GM18511 (cell line): ENCODE measurements around the gene GORASP1.

ENCODE experiments used
- ATAC-seq: cut with Tn5 transposase; IDR thresholded peaks from one replicate; pipeline ENCODE4 v1.9.1; 2021; ENCODE audit warnings: mild to moderate bottlenecking, moderate library complexity; ENCODE audit not compliant: unreplicated experiment

The GORASP1 gene

DNA sequence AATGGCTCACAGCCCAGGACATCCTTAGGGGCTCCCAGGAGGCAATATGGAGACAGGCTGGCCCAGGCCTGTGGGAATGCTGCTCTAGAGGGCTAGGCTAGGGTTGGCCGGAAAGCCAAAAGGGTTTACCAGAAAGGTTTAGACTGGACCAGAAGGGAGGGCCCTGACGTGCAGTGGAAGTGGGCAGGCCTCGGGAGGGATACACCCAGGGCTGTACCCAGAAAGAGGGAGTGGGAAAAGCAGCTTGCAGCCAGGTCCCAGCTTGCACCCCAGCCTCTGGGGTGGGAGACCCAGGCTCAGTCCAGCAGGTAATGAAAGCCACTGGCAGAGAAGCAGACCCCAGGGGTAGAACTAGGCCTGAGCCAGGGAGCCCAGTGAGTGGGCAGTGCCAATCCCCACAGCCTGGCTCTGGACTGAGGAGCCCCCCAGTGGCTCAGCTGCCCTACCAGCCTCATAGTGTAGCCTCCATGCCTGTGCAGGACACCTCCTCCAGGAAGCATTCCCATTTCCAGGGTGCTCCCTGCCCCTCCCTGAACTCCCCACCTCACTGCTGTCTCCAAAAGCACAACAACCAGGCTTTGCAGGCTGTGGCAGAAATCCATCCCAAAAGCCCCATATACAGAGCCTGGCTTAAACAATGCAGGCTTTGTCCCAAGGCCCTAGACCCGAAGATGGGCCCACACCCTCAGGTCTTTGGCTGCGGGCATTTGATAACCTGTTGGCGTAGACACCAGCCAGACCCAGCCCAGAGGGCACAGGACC, 3.5 kb downstream of the GORASP1 start:
- no peak for ATAC-seq

DNA sequence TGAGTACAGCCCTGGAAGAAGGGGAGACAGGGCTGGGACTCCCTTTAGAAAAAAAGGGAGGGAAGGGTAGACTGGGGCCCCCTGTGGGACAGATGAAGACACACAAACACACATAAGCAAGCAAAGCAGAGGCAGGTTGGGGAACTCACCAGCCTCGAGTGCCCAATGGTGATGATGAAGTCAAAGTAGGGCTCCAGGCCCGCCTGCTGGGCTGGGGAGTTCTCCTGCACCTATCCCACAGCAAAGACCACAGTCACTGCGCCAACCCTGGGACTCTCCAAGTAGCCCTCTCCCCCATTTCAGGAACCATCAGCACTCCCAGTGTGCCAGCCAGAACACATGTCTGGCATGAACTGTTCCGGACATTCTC, 4.1 kb downstream of the GORASP1 start:
- no peak for ATAC-seq

DNA sequence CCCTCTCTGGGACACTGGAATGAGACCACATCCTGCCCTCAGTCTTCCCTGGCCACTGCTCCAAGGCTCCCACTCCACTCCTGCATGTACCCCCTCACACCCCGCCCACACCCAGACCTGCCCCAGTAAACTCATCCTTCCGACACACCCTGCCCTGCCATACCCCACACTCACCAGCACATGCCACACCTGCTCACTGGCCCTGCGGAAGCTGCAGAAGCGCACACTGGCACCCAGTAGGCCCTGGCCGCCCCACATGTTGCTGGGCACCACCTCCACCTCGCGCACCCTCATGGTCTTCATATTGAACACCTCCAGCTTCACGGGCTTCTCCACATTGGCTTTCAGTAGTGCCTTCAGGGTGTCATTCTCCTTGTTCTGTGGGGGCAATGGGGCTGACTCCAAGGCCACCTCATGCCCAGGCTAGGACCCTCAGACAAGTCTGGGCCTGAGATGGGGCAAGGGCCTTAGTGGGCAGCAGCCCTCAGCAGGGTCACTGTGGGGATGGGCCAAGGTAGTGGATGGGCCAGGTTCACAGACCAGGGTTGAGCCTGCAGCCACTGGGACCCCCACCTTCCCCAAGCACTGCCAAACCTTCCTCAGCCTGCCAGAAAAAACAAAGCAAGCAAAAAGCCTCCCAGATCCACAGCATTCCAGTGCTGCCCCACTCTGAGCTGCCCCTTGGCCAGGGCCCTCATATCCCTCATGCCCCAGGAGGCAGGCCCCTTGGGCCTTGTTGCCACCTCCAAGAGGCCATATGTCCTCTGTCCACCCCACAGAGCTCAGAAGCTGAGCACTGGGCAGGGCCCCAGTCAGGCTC, 4.7 kb downstream of the GORASP1 start:
- ATAC-seq: no peak

DNA sequence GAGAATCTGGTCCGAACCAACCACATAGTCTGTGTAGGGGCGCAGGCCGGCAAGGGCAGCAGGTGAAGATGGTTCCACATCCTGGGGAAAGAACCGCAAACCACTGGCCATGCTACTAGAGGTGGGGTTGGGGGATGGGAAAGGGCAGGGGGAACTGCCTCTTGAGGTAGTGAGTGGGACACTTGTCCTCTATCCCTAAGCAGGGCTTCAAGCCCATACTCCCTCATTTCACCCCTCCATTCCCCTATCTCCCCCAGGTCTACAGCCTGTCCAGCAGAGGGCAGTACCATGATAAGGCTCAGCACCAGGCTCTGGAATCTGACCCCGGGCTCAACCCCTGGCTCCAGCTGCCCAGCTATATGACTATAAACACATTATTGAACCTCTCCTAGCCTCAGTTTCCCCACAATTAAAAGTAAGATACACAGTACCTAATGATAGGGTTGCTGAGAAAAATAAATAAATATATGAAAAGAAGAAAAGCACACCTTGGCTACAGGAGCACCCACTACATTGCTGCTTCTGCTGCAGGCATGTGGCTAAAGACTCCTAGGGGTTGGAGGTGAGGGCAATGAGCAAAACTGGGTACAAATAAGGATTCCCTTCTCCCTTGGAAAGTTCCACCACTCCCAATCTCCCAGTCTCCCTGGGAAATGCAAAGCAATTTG, 6.3 kb downstream of the GORASP1 start:
- peak; percentile 79 for ATAC-seq

DNA sequence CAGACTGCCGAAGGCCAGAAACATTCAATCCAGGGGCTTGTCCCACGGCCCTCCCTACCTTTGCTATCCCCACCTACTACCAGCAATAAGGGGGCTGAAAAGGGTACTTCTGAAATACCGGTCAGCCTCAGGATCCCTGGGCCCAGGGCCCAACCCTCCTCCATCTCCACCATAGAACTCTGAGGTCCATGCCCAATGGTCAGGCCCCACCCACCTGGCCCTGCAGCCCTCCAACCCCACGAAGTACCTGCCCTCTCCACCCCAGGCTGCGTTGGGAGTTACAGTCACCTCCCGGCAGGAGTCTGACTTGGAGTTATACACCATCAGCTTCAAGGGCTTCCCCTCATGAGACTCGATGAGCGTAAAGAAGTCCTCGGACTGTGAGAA, 6.9 kb downstream of the GORASP1 start:
- ATAC-seq: no peak

DNA sequence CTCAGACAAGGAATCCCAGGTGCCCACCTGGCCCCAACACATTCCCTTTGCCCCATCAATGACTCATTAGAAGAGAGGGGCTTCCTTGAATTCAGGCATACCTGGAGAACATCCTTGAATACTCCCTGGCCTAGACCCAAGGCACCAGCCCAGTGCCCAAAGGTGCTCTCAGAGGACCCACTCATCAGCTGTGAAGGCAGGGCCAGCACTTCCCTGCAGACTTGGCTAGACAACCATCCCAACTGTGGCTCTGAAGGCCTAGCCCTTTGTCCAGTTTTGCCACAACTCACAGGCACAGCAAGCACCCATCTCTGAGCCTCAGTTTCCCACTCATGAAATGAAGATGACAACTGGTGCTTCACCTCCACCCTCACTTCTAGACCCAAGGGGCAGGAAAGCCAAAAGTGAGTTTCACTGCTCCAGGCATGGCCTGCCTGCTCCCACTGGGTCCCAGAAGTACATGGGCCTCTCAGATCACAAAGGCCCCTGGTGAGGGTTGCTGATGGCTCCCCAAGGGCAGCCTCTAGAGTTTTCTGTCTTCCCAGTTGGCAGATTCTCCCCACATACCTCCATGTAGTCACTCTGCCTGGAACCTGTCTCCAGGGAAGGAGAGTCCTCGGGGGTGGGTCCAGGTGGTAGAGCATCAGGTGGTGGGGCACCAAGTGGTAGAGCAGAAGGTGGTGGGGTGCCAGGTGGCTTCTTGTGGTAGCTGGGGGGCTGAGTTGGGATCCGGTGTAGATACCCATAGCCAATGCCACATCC, 7.5 kb downstream of the GORASP1 start:
- no peak for ATAC-seq

DNA sequence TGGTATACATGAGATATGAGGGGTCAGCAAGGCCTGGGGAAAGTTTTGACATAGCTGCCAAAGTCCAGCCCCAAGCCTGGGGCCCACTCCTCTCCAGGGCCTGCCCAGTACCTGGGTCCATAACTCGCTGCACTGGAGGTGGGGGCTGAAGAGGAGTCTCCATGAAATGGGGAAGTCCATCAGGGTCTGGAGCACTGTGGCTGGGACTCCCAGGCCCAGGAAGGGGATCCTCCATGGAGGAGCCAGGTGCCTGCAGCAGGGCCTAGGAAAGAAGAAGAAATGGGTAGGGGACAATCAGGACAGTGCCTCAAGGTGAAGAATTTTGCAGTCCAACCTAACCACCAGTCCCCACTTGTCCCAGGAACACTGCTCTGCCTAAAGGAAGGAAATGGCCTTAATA, 8.2 kb downstream of the GORASP1 start:
- ATAC-seq: no peak

DNA sequence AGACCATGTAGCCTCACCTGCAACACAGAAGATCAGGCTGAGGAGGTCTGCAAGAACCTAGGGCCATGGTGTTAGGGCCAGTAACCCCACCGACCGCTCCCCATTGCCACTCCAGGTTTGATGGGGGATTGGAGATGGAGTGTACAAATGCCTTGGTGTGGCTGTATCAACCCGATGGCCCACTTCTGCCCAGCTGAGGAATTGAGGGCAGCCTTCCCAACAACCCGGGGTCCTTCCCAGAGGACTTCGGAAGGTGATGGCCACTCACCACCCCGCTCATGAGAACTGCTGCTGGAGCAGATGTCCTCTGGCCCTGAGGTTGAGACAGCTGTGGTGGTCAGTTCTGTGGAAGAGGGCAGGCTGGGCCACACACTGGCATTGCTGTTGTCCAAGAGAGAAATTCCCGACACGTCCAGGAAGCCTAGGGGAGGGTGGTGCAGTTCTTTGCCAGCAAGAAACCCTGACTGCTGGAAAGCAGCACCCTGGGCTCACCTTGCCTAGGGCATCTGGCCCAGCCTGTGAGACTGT, 8.9 kb downstream of the GORASP1 start:
- ATAC-seq: no peak

DNA sequence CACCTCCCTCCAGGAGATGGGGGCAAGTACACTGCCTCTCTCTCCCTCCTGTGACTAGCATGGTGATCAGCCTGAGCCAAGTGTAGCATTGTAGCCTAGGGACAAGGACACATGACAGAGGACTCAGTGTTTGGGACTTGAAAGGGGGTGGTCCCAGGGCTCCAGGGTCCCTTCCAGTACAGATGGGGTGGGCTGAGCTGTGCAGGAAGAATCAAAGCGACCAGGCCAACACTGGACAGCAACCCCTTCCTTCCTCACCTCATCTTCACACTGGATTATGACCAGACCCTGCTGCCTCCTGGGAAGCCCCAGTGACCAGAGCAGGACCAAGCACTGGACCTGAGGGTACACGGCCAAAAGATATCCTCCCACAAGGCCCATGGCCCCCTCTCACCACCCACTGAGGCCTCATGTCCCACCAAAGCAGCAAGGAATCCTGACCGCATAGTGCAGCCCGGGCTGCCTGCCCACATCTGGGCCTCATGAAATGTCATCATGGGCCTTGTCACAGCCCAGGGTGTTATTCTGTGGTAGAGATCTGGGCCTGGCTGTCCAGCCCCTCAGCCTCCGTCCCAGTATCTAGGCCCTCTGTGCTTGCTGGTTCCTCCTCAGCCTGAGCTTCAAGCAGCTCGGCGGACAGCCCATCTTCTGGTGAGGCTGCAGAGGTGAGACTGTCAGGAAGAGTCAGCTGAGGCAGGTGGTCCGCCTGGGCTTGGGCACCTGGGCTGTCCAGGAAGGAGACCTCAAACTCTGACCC, 9.5 kb downstream of the GORASP1 start:
- no peak for ATAC-seq

DNA sequence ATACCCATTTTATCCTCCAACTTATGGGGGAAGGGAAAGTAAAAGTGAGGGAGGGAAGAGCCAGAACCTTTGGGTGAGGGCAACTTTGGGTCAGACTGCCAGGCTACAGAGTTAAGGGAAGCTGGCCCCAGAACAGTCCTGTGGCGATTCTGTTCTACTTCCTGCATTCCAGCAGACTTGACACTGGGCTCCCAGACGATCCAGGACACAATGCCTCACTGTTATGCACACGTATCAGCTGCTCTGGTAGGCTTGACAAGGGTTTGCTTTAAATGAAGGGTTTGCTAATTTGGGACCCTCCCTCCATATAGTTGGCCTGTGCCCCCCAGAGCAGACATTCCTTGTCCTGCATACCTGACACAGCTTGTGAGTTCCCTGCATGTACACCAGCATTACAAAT, 10.7 kb downstream of the GORASP1 start:
- ATAC-seq: no peak

DNA sequence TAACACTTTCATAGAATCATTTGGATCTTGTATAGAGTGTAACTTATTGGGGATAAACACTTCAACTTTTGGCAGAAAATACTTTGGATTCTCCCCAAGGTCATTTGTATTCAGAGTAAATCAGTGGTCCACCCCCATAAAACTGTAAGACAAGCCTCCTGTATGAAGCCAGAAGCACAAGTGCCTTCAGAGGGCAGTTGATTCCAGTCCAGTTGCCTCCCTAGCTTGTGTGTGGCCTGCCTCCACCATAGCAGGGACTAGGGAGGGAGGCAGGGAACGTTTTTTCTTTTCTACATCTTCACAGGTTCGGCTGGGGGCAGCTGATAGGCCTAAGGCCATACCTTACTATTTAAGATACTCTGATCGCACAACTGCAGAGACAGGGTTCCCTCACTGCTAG, 11.6 kb downstream of the GORASP1 start:
- no peak for ATAC-seq

DNA sequence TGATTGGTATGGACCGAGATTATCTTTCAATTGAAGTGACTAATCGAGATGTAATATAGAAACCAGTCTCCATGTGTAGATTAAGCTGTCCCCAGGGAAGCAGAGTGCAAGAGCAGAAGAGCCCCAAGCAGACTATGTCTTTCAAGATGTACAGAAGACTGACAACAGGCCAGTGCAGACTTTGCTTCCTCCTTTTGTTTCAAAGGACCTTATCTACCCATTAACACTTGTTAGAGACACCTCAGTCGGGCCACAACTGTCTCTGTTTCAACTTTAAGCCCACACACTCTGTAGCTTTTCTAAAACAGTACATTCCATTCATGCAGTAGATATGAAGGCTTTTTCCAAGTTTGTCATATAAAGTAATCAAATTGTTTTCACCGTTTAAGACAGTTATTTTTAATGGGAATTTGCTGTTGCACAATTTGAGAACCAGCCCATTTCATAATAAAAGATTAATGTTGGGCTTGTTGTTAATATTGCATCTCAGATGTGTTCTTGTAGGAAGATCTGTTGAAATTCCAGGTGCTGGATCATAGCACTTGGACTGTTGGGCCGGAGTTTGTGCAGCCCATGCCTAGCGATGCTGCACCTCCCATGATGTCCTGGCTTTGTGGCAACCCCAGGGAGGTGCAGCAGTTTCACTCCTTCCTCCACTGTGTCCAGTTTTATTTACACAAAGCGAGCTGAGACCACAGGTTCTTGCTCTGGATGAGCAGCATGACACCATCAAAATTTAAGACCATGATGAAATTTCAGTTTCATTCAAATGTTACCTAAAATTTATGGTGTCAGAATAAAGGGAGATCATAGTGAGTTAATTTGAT, 12.4 kb downstream of the GORASP1 start:
- ATAC-seq: no peak

DNA sequence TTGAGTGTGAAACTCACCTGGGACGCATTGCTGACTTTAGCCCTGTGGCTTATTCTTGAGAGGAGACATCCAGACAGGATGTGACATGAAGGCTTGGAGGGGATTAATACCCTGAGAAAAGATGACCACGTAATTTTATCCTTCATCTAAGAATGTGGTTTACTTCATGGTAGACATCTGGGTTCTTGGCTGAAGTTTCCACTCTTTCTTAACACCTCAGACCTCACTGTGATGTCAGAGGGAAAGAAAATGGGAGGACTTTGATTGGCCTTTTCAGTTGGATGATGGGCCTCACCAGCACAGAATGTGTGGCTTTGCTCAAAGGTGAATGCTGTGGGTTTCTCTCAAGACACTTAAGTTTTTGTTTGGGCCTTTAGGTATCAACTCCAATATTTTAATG, 16.5 kb downstream of the GORASP1 start:
- ATAC-seq: no peak

DNA sequence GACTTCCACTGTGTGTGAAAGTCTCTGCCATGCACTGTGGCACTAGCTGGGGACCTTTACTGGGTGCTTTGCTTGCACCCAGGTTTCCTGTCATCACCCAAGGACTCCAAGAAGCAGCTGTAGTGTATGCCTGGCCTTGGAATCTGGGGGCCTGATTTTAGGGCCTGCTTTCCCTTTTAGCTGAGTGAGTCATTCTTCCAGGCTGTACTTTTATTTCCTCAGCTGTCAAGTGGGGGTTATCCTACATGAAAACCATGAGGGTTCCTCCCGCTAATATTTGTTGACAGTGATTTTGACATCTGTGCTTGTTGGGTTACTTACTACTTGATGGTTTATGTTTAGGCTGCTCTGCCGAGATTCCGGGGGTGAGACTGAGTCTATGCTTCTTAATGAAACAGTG, 18.5 kb downstream of the GORASP1 start:
- no peak for ATAC-seq

DNA sequence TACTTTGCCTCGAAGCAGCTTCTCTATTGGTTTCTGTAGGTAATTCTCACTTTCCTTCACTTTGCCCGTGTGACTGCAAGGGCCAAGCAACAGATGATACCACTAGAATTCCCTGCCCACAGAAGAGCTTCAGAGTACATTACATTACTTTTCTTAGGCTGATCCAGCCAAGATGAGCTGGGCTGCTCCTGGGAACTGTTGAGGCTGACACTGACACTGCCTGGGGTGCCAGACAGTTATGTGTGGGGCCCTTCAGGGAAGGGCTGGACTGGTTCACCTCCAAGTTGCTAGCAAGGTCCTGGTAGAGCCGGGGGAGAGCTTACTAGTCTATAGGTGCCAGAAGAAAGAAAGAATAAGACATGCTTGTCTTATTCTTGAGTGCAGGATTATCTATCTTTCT, 19.0 kb downstream of the GORASP1 start:
- no peak for ATAC-seq

DNA sequence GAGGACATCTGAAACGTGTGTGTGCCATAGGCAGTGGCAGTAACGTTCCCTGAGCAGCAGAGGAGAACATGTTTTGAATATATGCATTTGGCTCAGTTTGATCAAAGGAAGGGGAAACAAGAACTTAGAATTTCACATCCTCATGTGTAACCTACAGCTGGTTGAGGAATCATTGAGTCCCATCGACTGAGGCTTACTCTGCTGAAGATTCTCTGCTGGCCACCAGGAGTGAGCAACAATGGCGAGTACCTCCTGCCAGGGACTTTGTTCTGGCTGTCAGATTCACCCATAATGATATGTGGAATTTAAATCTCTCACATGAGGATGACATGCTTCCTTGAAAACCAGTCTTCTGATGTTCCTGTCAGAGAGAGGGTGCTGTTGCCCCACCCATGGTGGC, 21.3 kb downstream of the GORASP1 start:
- peak; percentile 54 for ATAC-seq

DNA sequence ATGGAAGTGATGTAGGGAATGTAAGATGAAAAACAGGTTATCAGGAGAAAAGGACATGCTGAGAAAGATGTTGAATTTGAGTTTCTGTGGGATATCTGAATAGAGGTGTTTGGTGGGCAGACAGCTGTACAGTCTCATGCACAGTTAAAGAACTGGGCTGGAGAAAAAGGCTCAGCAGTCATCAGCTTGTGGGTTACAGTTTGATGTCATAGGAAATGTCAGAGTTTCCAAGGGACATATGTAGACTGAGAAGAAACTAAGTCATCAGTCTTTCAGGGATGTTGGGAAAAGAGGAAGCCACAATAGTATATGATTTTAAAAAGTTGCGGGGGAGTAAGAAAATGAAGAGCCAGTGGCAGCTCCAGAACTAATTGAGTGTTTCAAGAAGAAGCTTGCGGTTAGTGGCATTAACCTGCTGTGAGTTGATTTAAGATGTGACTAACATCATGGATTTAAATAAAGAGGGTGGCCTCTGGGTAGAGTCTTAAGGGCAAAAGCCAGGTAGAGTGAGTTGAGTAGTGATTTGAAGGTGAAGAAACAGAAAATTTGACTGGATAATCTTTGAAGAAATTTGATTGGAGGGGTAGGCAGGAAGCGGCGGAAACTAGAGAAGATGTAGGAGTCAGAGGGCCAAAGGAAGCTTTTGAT, 24.6 kb downstream of the GORASP1 start:
- ATAC-seq: no peak

DNA sequence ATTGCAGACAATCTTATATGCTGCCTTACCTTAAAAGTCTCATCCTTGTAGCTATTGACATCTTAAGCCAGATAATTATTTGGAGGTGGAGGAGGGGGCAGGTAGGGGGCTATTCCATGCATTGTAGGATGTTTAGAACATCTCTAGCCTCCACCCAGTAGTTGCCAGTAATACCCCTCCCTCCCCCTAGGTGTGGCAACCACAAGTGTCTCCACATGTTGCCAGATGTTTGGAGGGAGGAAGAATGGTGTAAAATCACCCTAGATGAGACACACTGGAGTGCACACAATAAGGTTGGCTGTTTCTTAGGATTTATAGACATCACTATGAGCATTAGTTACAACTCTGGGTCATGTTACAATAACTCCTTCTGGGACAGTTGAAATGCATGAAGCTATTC, 27.4 kb downstream of the GORASP1 start:
- no peak for ATAC-seq

DNA sequence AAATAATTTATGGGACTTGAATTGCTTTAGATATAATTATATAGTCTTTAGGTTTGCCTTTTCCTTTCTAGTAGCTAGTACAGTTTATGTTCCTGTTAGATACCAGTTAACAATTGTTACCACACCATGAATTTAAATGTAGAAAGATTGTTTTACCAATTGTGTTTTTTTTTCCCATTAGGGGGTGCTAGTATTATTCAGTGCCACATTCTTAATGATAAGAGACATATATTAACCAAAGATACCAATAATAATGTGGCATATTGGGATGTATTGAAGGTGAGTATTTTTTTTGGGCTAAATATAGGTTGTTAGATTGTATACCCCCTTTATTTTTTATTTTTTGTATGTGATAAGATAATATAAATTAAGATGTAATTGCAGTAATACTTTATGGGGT, 27.9 kb downstream of the GORASP1 start:
- ATAC-seq: no peak
